ENCODE results near the gene SNX1. TPM values are rescaled to one million over a fixed set of nuclear protein-coding genes. Genes with fewer than 3 reads are reported as not detected.

Gene SNX1
- total RNA-seq, 1 donor from 2014 or later = 178 TPM

DNA sequence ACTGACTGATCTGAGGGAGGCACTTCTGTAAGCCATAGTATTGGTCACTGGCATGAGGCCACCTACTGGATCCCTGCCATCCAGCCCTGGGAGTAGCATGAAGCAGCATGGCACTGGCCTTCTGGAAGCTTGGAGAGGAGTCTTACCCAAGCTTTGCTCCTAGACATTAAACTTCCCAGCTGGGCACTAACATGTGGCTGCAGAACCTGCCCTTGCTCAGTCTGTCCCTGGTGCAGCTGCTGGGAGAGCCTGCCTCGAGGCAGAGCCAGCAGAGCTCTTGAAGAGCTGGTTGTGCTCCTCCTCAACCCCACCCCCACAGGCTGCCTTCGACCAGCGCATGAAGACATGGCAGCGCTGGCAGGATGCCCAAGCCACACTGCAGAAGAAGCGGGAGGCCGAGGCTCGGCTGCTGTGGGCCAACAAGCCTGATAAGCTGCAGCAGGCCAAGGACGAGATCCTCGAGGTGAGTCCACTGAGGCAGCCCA is 38.6 kb downstream of the SNX1 start:
- ATAC-seq (peak; percentile 38), DNase-seq (ENCODE audit: low spot score) (no peak)
- intact Hi-C loops (cut with DNase I) = no loop called here

DNA sequence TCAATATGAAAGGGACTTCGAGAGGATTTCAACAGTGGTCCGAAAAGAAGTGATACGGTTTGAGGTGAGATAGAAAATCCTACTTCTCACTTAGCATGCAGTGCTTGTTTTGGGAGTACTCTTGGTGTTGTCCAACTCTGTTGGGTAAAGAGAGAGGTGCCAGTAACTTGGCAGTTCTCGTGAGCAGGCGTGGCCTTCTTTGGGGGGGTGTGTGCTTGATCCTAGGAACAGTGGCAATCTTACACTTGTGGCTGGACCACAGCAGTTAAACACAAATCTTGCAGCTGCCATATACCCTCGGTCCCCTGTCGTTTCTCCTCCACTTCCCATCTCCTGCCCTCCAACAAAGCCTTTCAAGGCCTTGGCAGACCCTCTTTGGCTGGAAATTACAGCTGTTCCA is 40.6 kb downstream of the SNX1 start:
- no peak for DNase-seq (ENCODE audit: low spot score)
- no peak for ATAC-seq
- intact Hi-C loops (cut with DNase I) = no loop called here

DNA sequence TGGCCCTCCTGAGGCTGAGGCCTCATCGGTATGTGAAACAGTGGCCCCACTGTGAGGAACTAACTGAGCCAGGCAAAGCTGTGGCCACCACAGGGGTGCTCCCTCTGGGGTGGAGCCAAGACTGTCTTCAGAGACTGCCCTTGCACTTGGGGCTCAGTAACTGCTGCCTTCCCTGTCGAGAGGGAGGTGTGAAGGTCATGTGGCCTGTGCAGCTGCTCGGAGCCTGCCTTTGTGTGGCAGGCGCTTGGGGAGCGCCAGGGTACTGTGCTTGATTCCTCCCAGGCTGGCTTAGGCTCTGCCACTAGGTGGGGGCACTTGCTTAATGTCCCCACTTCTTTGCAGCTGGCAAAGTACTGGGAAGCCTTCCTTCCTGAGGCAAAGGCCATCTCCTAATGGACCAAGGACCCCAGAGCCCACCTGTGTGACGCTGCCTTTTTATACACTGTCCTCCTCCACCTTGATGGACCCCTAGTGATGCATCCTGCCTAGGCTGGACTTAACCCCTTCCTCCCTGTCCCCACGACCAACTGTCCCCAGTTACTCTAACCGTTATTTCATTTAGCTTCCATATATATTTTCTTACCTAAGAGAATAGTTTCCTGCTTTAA is 41.5 kb downstream of the SNX1 start:
- ATAC-seq = no peak
- intact Hi-C loops (cut with DNase I) = no loop called here
- no peak for DNase-seq (ENCODE audit: low spot score)

DNA sequence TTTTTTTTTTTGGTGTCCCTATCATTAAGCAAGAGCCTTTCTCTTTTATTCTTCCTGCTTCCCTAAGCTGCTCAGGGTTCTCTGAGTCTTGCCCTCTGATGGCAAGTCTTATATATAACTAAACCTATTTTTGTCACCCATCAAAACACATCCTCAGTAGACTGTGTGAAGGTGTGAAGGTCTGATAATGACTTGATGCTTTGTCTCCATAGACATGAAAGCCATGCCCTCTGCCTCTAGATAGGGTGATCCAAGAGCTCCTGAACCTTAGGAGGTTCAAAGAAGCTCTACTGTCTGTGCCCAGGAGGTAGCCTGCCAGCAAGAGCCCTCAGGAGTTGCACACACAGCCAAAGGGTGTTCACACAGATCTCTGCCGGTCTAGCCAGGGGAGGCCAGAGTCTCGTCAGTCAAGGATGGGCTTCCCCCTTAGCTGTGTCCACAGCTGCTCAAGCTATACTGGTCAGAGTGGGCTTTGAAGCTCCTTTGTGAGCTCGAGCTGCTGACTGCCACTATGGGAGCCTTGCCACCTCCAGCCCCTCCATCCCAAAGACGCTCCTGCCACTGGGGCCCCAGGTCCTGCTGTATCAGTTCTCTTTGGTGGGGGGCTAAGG is 42.7 kb downstream of the SNX1 start:
- ATAC-seq = no peak
- intact Hi-C loops (cut with DNase I) = no loop called here
- DNase-seq (ENCODE audit: low spot score) = no peak

DNA sequence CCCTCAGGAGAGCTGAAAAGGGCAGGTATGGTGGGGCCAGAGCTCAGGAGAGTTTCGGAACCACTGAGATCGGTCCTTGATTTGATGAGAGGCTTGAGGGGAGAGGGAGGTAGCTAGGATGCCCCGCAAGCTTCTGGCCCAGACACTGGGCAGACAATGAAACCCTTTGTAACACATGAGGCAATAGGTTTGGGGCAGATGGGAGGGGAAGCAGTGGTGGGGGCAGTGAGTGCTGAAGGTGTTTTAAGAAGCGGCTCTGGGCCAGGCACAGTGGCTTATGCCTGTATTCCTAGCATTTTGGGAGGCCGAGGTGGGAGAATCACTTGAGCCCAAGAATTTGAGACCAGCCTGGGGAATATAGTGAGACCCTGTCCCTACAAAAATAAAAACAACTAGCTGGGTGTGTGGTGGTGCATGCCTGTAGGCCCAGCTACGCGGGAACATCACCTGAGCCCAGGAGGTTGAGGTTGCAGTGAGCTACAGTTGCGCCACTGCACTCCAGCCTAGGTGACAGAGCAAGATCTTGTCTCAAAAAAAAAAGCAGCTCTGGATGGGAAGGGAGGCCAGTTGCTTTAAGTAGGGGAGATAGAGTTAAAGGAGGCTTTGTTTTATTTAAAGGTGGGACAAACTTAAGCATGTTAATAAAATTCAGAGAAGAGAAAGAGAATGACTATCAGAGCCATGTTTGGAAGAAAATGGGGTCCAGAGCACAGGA is 46.2 kb downstream of the SNX1 start:
- ATAC-seq = no peak
- intact Hi-C loops (cut with DNase I) = no loop called here

DNA sequence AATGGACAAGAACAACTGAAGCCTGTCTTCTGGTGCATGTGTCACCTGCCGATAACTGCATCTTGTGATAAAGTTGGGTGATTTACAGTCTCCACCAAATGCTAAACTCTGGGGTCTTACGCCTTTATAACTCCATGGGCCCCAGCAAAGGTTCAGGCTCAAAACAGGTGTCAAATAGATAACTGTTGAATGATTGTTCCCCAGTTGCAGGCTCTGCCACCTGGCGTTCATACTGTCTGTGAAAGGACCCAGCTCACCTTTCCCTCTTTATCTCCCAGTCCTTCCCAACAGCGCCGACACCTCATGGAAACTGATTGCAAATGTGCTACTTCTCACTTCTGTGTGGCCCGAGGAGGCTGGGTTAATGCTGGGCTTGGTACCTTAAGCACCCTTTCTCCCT is 47.5 kb downstream of the SNX1 start:
- no peak for ATAC-seq
- no peak for DNase-seq (ENCODE audit: low spot score)
- intact Hi-C loops (cut with DNase I) = no loop called here

More for the DNA sequence above, 46.2 kb downstream of the SNX1 start:
- DNase-seq (ENCODE audit: low spot score) = no peak

DNA sequence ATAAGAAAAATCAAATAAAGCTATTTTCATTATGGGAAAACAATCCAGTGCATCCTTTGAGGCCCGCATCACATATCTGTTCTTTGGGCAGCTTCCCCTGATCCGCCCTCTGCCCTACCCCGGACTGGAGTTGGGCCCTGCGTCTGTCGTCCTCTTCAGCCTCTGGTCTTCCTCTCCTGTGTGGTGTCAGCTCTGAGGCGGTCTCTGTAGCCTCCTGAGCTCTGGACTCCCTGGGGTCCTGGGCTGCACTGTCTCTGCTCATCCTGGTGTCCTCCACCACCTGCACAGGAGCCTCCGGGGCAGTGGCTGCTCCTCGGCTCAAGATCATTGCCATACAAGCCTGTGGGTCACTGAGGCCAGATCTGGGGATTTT is 48.4 kb downstream of the SNX1 start:
- ATAC-seq (no peak), DNase-seq (ENCODE audit: low spot score) (no peak)
- intact Hi-C loops (cut with DNase I) = no loop called here

DNA sequence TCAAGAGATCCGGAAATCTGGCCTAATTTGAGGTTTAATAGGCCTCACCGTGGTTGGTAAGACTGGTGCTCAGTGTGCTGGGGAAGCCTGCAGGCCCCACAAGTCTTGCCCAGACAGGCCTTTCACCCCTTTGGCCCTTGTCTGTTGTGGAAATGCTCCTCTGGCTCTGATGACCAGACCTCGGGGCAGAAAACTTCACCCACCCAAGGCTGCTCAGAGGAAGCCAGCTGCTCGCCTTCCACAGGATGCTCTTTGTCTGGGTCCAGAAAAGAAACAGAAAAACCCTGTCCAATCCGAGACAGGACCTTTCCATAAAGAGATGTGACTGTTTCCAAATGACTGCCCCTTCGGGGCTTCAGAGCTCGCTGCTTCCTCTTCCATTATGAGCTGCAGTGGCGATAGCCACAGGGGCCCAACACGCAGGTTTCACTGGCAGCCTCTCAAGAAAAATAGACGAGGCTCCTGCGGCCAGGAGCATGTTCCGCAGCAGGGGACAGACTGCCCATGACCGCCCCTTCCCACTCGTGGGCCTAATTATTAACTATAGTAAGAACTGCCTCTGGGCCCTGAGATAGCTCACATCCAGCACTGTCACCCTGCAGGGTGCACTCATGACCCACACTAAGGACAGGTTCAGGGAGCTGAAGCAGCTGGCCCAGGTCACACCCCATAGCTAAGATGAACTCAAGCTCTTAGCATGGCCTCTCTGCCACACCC is 48.9 kb downstream of the SNX1 start:
- ATAC-seq (peak; percentile 42), DNase-seq (ENCODE audit: low spot score) (no peak)
- intact Hi-C loops (cut with DNase I) = no loop called here

DNA sequence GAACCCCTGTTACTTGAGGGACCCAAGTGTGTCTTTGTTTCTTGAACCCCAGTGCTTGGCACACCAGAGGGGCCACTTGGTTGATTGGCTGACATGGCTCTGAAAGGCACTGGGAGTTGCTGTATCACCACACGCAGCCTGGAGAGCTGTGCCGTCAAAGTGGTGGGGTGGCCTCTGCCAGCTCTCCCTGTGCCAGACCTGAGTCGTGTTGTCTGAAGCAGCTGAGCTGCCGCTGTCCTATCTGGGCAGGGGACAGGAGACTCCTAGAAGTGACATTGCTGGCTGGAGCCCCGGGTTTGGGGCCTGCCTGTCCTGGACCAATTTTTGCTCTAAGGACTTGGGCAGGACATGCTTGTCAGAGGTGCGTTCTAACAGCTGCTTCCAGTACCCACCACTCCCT is 50.3 kb downstream of the SNX1 start:
- intact Hi-C loops (cut with DNase I) = no loop called here
- DNase-seq (ENCODE audit: low spot score) (no peak), ATAC-seq (no peak)

DNA sequence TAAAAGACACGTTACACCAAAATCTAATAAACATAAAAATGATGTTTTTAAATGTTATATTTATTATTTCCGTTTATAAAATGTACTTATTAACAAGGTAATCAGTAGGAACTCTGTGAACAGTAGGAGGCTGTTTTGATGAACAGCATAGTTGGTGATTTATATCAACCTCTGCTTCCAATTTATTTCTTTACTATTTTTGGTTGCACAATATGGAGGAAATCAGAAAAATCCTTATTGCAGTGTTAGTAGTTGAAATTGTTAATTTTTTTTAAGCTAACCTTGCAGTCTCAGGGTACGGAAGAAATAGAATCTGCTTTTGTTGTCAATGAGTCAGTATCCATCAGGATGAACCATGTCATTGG is 50.7 kb downstream of the SNX1 start:
- intact Hi-C loops (cut with DNase I) = no loop called here
- DNase-seq (ENCODE audit: low spot score) (no peak), ATAC-seq (no peak)

DNA sequence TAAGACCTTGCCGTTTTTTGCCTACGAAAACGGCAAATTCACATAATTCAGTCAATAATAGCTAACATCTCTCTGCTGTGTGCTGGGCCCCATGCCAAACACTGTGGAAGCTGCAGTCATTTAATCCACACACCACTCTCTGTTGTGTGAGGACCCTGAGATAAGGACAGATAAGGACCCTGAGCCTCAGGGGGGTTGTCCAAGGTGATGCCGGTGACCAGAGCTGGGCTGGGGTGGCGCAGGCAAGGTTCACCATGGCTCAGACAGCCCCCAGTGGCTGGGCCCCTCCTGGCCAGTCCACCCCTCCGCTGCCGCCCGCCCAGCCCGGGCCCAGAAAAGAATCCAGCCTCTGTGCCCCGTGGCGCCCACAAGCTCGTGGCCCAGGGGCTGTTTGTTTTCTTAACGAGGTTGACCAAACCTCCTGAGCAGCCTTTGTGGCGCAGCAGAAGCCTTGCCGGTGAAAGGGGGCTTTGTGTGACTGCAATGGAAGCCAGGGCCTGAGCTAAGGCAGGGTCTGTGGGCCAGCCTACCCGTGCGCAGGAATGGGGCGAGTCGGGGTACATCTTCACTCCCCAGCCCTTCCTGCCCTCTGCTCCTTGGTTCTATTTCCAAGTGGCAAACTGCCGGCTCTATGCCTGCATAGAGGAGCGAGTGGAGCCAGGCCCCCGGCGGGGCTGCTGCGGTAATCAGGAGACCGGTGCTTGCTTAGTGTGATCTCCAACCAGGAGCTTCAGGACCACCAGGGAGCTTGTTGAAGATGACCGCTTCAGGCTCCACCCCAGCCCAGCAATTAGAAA is 51.3 kb downstream of the SNX1 start:
- peak; percentile 50 for DNase-seq (ENCODE audit: low spot score)
- intact Hi-C loops (cut with DNase I) = no loop called here
- ATAC-seq = no peak

DNA sequence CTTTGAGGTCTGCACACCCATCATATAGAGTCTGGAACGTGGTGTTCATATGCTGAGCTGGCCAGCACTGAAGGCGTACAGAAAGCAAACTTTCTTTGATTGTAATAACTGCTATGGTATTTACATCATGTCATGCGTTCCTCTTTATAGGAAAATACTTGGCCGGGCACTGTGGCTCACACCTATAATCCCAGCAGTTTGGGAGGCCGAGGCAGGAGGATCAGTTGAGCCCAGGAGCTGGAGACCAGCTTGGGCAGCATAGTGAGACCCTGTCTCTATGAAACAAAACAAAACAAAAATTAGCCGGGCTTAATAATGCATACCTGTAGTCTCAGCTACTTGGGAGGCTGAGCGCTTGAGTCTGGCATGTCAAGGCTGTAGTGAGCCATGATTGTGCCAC is 52.4 kb downstream of the SNX1 start:
- no peak for DNase-seq (ENCODE audit: low spot score)
- ATAC-seq = no peak
- intact Hi-C loops (cut with DNase I) = no loop called here

DNA sequence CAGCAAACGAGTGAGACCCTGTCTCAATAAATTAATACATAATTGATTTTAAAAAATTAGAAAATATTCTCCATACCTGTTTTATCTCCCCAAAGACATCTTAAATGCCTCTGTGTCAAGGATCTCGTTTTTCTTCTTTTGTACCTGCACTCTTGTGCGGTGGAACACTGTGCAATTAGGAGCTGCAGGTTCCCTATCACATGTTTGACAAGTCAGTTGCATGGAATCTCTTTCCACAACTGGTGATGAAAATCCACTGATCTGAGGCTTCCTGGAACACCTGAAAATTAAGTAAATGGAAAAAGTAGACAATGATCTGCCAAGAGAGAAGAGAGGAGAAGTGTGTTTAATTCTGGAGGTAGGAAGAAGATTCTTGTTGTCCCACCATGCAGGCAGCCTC is 52.8 kb downstream of the SNX1 start:
- intact Hi-C loops (cut with DNase I) = no loop called here

DNA sequence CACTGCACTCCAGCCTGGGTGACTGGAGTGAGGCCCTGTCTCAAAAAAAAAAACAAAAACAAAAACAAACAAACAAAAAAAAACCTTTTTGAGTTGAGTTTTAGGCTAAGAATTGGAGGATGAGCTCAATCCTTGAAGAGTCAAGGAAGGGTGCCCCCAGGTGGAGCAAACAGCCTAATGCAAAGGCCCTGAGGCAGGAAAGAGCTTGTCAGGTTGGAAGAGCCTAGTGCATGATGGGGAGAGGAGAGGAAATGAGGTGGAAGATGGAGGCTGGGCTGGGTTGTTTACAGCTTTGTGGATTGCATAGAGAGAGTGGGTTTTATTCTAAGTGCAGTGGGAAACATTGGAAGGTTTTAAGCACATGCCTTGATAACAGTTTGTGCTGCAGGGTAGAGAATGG is 53.6 kb downstream of the SNX1 start:
- ATAC-seq = no peak
- intact Hi-C loops (cut with DNase I) = no loop called here
- no peak for DNase-seq (ENCODE audit: low spot score)

More for the DNA sequence above, 52.8 kb downstream of the SNX1 start:
- ATAC-seq (no peak), DNase-seq (ENCODE audit: low spot score) (no peak)

DNA sequence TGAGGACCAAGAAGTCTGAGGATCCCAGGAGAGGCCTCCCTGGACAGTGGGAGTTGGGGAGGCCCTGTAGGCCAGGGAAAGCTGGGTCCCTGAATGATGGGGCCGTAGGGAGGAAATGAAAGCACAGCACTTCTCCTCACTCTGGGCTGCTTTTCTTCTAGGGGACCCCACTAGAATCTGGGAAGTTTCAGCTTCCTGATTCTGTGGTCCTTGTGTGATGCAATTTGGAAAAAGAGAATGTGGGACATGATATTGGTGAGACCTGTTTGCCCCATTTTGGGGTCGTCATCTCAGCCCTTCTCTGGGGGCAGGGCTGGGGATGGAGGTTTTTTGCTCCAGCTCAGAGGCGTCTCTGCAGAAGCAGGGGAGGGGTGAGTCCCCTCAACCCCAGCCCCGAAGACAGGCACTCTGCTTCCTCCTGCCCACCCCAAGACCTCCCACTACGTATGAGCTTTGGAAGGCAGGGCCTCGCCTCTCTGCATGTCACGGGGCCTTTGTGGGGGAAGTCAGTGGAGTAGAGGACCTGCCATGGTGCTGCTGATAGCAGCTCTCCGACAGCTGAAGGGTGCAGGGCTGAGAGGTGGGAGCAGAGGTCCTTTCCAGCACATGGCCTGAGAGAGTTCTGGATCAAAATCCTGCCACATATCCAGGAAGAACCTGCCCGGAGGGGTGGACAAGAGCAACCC is 54.3 kb downstream of the SNX1 start:
- ATAC-seq (no peak), DNase-seq (ENCODE audit: low spot score) (no peak)
- intact Hi-C loops (cut with DNase I) = loop anchor here (10.0 kb wide), 1 partner anchor 55 kb away; the partner anchor contains the start of genes CIAO2A and SNX1

DNA sequence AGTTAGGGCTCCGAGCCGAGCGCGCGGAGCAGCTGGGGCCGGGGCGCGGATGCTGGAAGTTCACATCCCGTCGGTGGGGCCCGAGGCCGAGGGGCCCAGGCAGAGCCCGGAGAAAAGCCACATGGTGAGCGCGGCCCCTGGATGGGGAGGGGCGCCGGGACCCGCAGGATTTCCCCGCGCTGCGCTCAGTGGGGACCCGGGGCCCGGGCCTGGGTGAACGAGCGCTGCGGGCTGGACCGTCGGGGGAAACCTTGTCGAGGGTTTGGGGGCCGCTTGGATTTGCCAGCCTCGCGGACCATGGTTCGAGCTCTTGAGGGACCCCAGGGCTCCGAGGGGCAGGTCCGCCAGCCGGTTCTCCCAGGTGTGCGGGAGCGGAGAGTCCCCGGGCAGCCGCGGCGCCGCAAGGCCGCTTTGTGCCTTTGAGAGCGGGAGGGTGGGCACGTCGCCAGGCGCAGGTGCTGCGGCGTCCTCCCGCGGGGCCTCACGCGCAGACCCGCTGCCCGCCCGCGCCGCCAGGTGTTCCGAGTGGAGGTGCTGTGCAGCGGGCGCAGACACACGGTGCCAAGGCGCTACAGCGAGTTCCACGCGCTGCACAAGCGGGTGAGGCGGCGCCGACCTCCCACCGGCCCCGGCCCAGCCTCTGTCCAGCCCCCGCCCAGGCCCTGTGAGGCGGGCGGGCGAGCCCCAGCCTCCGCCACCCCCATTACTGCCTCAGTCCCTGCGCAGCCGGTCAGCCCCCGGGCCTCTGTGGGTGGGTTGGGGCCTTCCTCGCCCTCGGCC is 56.1 kb downstream of the SNX1 start, which contains the start of gene SNX22:
TSS of gene SNX22 (plus strand) at position 5 of the 780 bp plus-strand sequence. CDS start at position 50, 45 bp downstream.
- peak; percentile 59 for DNase-seq (ENCODE audit: low spot score)
- ATAC-seq = peak; percentile 31
- intact Hi-C loops (cut with DNase I) = loop anchor here (10.0 kb wide), 1 partner anchor 57 kb away; the partner anchor contains the start of genes CIAO2A and SNX1

Data from sciatic nerve (tissue), 2 donors.